DND-41 (cell line): ENCODE measurements around the gene ZNF320.

Experiments
- EZH2 ChIP-seq: IDR thresholded peaks from 3 replicates; pipeline ENCODE4 v1.6.1; 2012; ENCODE audit warnings: borderline replicate concordance, low read depth, mild to moderate bottlenecking, moderate library complexity, low read length, inconsistent platforms; ENCODE audit not compliant: severe bottlenecking
- TF ChIP-seq, protein P1 (sequence below): IDR thresholded peaks from 2 replicates; pipeline ENCODE4 v1.5.1; 2012; ENCODE audit warnings: borderline replicate concordance, low read length, moderate library complexity, mild to moderate bottlenecking; ENCODE audit not compliant: poor library complexity, severe bottlenecking; ENCODE audit errors: extremely low read depth

DNA sequence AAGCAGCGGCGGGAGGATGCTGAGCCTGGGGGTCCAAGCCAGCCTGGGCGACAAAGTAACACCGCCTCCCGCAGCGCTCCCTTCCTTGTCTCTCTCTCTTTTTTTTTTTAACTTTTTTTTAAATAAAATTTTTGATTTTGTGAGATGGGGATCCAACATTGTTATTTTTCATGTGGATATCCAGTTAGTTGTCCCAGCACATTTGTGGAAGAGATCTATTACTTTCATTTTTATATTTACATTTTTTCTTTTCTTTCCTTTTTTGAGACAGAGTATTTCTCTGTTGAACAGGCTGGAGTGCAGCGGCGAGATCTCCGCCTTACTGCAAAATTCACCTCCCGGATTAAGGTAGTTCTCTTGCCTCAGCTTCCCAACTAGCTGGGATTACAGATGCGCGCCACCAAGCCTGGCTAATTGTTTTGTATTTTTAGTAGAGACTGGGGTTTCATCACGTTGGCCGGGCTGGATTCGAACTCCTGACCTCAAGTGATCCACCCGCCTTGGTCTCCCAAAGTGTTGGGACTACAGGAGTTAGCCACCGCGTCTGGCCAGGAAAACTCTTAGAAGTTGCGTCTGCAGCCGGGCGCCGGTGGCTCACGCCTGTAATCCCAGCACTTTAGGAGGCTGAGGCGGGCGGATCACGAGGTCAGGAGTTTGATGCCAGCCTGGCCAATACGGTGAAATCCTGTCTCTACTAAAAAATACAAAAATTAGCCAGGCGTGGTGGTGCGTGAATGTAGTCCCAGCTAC is 45.9 kb upstream of the ZNF320 start:
- TF ChIP-seq, protein P1, sequence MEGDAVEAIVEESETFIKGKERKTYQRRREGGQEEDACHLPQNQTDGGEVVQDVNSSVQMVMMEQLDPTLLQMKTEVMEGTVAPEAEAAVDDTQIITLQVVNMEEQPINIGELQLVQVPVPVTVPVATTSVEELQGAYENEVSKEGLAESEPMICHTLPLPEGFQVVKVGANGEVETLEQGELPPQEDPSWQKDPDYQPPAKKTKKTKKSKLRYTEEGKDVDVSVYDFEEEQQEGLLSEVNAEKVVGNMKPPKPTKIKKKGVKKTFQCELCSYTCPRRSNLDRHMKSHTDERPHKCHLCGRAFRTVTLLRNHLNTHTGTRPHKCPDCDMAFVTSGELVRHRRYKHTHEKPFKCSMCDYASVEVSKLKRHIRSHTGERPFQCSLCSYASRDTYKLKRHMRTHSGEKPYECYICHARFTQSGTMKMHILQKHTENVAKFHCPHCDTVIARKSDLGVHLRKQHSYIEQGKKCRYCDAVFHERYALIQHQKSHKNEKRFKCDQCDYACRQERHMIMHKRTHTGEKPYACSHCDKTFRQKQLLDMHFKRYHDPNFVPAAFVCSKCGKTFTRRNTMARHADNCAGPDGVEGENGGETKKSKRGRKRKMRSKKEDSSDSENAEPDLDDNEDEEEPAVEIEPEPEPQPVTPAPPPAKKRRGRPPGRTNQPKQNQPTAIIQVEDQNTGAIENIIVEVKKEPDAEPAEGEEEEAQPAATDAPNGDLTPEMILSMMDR: no peak
- no peak for TF ChIP-seq EZH2
